Upper lobe of left lung (tissue), 4 donors: Measurements from ENCODE around the gene B3GALT6.

Experiments
- EP300 ChIP-seq, 4 donors: sonication (generic); formaldehyde crosslinking; IDR thresholded peaks; one replicate each; pipeline ENCODE4 v1.5.1; 2017; ENCODE audit warnings: antibody characterized with exemption in 4 of 4, control low read depth in 2 of 4
- POLR2A ChIP-seq, 4 donors: fragments of 450-650 bp; IDR thresholded peaks; one replicate each; pipeline ENCODE4 v1.5.1; 2016 to 2017; ENCODE audit warnings: antibody characterized with exemption in 4 of 4, mild to moderate bottlenecking in 2 of 4
- POLR2AphosphoS5 ChIP-seq, 2 donors: sonication (generic); formaldehyde crosslinking; IDR thresholded peaks; one replicate each; pipeline ENCODE4 v1.5.1; 2017; ENCODE audit warnings: antibody characterized with exemption in 2 of 2
- TF ChIP-seq, protein P1 (sequence below), 6 experiments: fragments of 450-650 bp in 4 of 6; fragments of 200-600 bp in 2 of 6; sonication (generic) in 2 of 6; IDR thresholded peaks; one replicate each; pipeline ENCODE4 v1.5.1; 2016 to 2019; ENCODE audit warnings: antibody characterized with exemption in 6 of 6

- TF ChIP-seq POLR2A (IDR thresholded peaks at IDR 0.05) (peak in 2 of 4 donors; percentile 33 to 84), EP300 (IDR thresholded peaks at IDR 0.05) (no peak), POLR2AphosphoS5 (IDR thresholded peaks at IDR 0.05) (peak; percentile 82 to 87)
- TF ChIP-seq, protein P1, sequence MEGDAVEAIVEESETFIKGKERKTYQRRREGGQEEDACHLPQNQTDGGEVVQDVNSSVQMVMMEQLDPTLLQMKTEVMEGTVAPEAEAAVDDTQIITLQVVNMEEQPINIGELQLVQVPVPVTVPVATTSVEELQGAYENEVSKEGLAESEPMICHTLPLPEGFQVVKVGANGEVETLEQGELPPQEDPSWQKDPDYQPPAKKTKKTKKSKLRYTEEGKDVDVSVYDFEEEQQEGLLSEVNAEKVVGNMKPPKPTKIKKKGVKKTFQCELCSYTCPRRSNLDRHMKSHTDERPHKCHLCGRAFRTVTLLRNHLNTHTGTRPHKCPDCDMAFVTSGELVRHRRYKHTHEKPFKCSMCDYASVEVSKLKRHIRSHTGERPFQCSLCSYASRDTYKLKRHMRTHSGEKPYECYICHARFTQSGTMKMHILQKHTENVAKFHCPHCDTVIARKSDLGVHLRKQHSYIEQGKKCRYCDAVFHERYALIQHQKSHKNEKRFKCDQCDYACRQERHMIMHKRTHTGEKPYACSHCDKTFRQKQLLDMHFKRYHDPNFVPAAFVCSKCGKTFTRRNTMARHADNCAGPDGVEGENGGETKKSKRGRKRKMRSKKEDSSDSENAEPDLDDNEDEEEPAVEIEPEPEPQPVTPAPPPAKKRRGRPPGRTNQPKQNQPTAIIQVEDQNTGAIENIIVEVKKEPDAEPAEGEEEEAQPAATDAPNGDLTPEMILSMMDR (IDR thresholded peaks at IDR 0.05) = peak in 1 of 6 experiments; percentile 8
These were observed 41.7 kb downstream of the B3GALT6 start, which contains the start of gene UBE2J2 for GRCh38 chr1:1273512-1274298.
